ENCODE results near the gene SLCO3A1. TPM values are rescaled to one million over a fixed set of nuclear protein-coding genes. Genes with fewer than 3 reads are reported as not detected.
A peak's percentile ranks its signal among the peaks of the same experiment; 100 is the strongest.

Gene SLCO3A1
- total RNA-seq, 1 experiment from 2014 or later, result 10.1 TPM

DNA sequence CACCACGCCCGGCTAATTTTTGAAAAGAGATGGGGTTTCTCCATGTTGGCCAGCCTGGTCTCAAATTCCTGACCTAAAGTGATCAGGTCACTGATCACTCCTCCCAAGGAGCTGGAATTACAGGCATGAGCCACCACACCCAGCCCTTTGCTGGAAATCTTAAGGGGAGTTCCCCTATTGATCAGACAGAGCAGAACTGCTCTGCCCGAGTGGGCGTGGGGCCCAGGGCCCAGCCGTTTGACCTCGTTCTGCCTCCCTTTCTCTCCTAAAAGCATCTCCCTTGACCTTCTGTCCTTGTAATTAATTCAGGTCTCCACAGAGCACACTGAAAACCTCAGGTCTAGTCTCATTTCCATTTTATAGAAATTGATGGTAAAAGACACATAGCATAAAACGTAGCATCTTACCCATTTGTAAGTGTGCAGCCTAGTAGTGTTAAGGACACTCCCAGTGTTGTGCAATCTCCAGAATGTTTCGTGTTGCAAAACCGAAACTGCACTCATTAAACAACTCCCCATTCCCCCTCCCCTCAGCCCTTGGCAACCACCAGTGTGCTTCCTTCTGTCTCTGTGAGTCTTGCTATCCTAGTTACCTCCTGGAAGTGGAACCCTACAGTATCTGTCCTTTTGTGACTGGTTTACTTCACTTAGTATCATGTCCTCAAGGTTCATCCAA lies 89.3 kb downstream of the SLCO3A1 start:
- peak overlapping the region; percentile 65 for H3K4me3 Mint-ChIP-seq (ENCODE audit: unreplicated experiment)
- peak overlapping the region; percentile 95 for H3K27ac Mint-ChIP-seq (ENCODE audit: low read depth, unreplicated experiment)
- H3K27me3 Mint-ChIP-seq (ENCODE audit: insufficient read depth, unreplicated experiment), result no peaks in the 10 kb centered on the region
- H3K36me3 Mint-ChIP-seq (ENCODE audit: insufficient read depth, unreplicated experiment), result no peaks in the 10 kb centered on the region
- peak; percentile 99 for DNase-seq (ENCODE audit: unreplicated experiment)
- H3K4me1 Mint-ChIP-seq (ENCODE audit: insufficient read depth, unreplicated experiment), result peaks cover 71% of the 10 kb centered on the region
- TF ChIP-seq, protein P1, sequence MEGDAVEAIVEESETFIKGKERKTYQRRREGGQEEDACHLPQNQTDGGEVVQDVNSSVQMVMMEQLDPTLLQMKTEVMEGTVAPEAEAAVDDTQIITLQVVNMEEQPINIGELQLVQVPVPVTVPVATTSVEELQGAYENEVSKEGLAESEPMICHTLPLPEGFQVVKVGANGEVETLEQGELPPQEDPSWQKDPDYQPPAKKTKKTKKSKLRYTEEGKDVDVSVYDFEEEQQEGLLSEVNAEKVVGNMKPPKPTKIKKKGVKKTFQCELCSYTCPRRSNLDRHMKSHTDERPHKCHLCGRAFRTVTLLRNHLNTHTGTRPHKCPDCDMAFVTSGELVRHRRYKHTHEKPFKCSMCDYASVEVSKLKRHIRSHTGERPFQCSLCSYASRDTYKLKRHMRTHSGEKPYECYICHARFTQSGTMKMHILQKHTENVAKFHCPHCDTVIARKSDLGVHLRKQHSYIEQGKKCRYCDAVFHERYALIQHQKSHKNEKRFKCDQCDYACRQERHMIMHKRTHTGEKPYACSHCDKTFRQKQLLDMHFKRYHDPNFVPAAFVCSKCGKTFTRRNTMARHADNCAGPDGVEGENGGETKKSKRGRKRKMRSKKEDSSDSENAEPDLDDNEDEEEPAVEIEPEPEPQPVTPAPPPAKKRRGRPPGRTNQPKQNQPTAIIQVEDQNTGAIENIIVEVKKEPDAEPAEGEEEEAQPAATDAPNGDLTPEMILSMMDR (IDR thresholded peaks at IDR 0.05; ENCODE audit: unreplicated experiment), result no peak
- no peaks in the 10 kb centered on the region for H3K9me3 Mint-ChIP-seq (ENCODE audit: unreplicated experiment)
- BruUV-seq (replicated peaks), result no TSS peak
- intact Hi-C loops (cut with micrococcal nuclease), result loop anchor here (1.0 to 10.0 kb wide), 7 partner anchors 39 to 640 kb away; partner anchors contain the start of gene SLCO3A1
- ChIA-PET POLR2A (interaction anchor here (0.9 to 4.2 kb wide), 10 partner anchors 8 to 263 kb away, joined by 3 to 42 read pairs (median 5); partner anchors contain the start of gene SLCO3A1), CTCF (interaction anchor here (0.6 to 12.8 kb wide), 17 partner anchors 11 to 641 kb away, joined by 3 to 152 read pairs (median 9); partner anchors contain the start of gene SLCO3A1)

DNA sequence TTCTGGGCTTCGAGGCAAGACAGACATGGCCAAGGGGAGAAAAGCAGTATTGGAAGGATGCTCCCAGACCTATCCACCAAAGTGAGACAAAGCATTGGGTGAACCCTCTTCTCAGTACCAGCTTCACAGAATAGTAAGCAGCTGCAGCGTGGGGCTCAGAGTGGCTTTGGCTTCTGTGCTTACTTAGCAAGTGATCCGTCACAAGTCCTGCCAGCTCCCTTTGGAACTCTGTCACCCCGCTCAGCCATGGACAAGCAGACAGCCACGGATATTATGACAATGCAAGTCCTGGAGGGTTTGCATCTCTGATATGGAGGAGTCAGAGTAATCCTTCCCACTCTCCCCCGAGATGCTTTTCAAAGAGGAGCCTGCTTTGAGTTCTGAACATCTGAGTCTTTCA lies 90.8 kb downstream of the SLCO3A1 start:
- no peaks in the 10 kb centered on the region for H3K9me3 Mint-ChIP-seq (ENCODE audit: unreplicated experiment)
- no peaks in the 10 kb centered on the region for H3K36me3 Mint-ChIP-seq (ENCODE audit: insufficient read depth, unreplicated experiment)
- POLR2A ChIA-PET, result interaction anchor here (0.7 to 2.5 kb wide), 5 partner anchors 9 to 93 kb away, joined by 3 to 12 read pairs (median 4); partner anchors contain the start of gene SLCO3A1
- BruUV-seq (replicated peaks), result no TSS peak
- no peak overlapping the region for H3K4me3 Mint-ChIP-seq (ENCODE audit: unreplicated experiment)
- no peak for DNase-seq (ENCODE audit: unreplicated experiment)
- H3K27me3 Mint-ChIP-seq (ENCODE audit: insufficient read depth, unreplicated experiment), result no peaks in the 10 kb centered on the region
- CTCF ChIA-PET, result interaction anchor here (0.6 to 1.5 kb wide), 7 partner anchors 8 to 988 kb away, joined by 3 to 6 read pairs (median 3); partner anchors contain the start of gene CHD2
- TF ChIP-seq, protein P1 (IDR thresholded peaks at IDR 0.05; ENCODE audit: unreplicated experiment), result no peak
- peak overlapping the region; percentile 95 for H3K27ac Mint-ChIP-seq (ENCODE audit: low read depth, unreplicated experiment)
- peaks cover 78% of the 10 kb centered on the region for H3K4me1 Mint-ChIP-seq (ENCODE audit: insufficient read depth, unreplicated experiment)
- intact Hi-C loops (cut with micrococcal nuclease), result loop anchor here (5.0 to 10.0 kb wide), 3 partner anchors 38 to 422 kb away; no protein-coding TSS in a partner anchor

DNA sequence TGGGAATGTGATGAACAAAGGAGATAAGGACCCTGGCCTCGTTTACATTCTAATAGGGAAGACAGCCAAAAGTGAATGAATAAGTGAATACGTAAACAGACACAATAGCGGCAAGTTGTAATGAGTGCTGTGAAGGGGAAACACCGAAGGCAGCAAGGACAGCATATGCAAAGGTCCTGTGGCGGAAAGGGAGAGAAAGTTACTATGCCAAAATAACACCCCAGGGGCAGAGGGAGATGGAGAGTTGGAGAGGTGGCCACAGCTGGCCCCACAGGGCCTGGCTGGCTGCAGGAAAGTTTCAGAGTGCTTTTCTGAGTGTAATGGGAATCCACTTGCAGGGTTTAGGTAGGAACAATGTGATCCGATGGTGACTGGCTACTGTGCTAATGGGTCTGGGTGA lies 91.9 kb downstream of the SLCO3A1 start:
- no peaks in the 10 kb centered on the region for H3K36me3 Mint-ChIP-seq (ENCODE audit: insufficient read depth, unreplicated experiment)
- H3K4me1 Mint-ChIP-seq (ENCODE audit: insufficient read depth, unreplicated experiment), result peaks cover 78% of the 10 kb centered on the region
- no peak overlapping the region for H3K4me3 Mint-ChIP-seq (ENCODE audit: unreplicated experiment)
- POLR2A ChIA-PET, result interaction anchor here (2.5 kb wide), 1 partner anchor 78 kb away, joined by 12 read pairs; no protein-coding TSS in a partner anchor
- no peaks in the 10 kb centered on the region for H3K9me3 Mint-ChIP-seq (ENCODE audit: unreplicated experiment)
- no peak for DNase-seq (ENCODE audit: unreplicated experiment)
- H3K27me3 Mint-ChIP-seq (ENCODE audit: insufficient read depth, unreplicated experiment), result no peaks in the 10 kb centered on the region
- TF ChIP-seq, protein P1 (IDR thresholded peaks at IDR 0.05; ENCODE audit: unreplicated experiment), result no peak
- peak overlapping the region; percentile 95 for H3K27ac Mint-ChIP-seq (ENCODE audit: low read depth, unreplicated experiment)
- intact Hi-C loops (cut with micrococcal nuclease), result loop anchor here (10.0 kb wide), 1 partner anchor 241 kb away; no protein-coding TSS in a partner anchor
- no TSS peak for BruUV-seq (replicated peaks)
- CTCF ChIA-PET, result interaction anchor here (0.6 to 1.5 kb wide), 3 partner anchors 93 to 411 kb away, joined by 4 to 6 read pairs (median 4); no protein-coding TSS in a partner anchor

DNA sequence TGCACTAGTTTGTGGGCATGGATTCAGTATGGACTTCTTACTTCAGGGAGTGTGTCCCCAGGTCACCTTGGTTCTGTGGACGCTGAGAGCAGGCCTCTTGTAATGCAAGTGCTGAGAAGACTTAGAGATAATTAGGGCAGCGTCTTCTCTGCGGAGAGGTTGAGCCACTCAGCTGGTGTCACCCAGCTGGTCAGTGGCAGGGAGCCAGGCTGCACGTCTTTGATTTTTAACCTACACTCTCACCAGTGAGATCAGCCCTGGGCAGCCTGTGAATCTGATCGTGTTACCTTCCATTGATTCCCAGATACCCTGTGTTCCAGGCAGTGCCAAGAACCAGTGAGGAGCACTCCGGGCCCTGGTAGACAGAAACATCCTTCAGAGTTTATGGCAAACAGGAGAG lies 92.6 kb downstream of the SLCO3A1 start:
- CTCF ChIA-PET, result no interaction called here

More for the DNA sequence above, 92.6 kb downstream of the SLCO3A1 start:
- H3K4me1 Mint-ChIP-seq (ENCODE audit: insufficient read depth, unreplicated experiment), result peaks cover 77% of the 10 kb centered on the region
- H3K9me3 Mint-ChIP-seq (ENCODE audit: unreplicated experiment), result no peaks in the 10 kb centered on the region
- no peaks in the 10 kb centered on the region for H3K27me3 Mint-ChIP-seq (ENCODE audit: insufficient read depth, unreplicated experiment)
- no peak for DNase-seq (ENCODE audit: unreplicated experiment)
- no peaks in the 10 kb centered on the region for H3K36me3 Mint-ChIP-seq (ENCODE audit: insufficient read depth, unreplicated experiment)
- intact Hi-C loops (cut with micrococcal nuclease), result loop anchor here (10.0 kb wide), 1 partner anchor 241 kb away; no protein-coding TSS in a partner anchor
- POLR2A ChIA-PET, result no interaction called here
- no peak overlapping the region for H3K27ac Mint-ChIP-seq (ENCODE audit: low read depth, unreplicated experiment)
- TF ChIP-seq, protein P1 (IDR thresholded peaks at IDR 0.05; ENCODE audit: unreplicated experiment), result no peak
- H3K4me3 Mint-ChIP-seq (ENCODE audit: unreplicated experiment), result no peak overlapping the region
- BruUV-seq (replicated peaks), result no TSS peak
